Measurements from ENCODE around the gene FBXW4.

- TF ChIP-seq POLR2AphosphoS5 (IDR thresholded peaks at IDR 0.05), result no peak
- no peak for TF ChIP-seq CTCF (IDR thresholded peaks at IDR 0.05)
These were observed 30.5 kb upstream of the FBXW4 start for GRCh38 chr10:101725296-101726114.

All from transverse colon (tissue), 4 donors.